ENCODE measurements around the gene MT3.

DNA sequence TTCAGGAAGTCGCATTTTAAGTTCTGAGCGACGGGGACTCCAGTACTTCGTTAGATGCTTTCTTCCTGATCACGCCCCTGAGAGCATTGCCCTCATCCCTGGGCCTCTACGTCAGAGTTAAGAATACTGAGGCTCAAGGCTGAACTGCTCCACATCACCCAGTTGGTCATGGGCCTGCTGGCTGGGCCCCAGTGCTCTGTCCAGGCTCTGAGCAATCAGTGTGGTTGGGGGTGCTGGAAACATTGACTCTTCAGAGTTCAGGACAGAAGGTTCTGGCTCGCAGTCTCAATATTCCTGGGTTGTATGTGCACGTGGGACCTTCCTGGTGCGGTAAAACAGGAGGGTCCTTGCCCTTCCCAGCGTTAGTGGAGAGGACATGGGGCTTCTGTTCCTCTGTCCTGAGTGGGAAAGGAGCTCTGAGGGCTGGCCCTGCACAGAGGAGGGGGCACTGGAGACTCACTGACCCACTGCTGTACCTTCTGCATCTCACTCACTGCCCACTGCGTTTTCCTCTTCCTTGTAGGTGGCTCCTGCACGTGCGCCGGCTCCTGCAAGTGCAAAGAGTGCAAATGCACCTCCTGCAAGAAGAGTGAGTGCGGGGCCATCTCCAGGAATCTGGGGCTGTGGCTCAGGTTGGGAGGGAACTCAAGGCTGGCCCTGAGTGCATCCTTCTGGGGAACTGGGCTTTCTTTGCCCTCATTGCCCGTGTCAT, 36.8 kb downstream of the MT3 start:
- TF ChIP-seq NFYB (CRISPR knock-in tag; conservative IDR thresholded peaks at IDR 0.05; ENCODE audit: low read depth) (no peak), ESRRA (CRISPR knock-in tag; IDR thresholded peaks at IDR 0.05; ENCODE audit: borderline replicate concordance) (no peak), JUN (CRISPR knock-in tag; IDR thresholded peaks at IDR 0.05) (no peak), TCF7 (CRISPR knock-in tag; IDR thresholded peaks at IDR 0.05; ENCODE audit: low read depth) (no peak)
- TF ChIP-seq, protein P1, sequence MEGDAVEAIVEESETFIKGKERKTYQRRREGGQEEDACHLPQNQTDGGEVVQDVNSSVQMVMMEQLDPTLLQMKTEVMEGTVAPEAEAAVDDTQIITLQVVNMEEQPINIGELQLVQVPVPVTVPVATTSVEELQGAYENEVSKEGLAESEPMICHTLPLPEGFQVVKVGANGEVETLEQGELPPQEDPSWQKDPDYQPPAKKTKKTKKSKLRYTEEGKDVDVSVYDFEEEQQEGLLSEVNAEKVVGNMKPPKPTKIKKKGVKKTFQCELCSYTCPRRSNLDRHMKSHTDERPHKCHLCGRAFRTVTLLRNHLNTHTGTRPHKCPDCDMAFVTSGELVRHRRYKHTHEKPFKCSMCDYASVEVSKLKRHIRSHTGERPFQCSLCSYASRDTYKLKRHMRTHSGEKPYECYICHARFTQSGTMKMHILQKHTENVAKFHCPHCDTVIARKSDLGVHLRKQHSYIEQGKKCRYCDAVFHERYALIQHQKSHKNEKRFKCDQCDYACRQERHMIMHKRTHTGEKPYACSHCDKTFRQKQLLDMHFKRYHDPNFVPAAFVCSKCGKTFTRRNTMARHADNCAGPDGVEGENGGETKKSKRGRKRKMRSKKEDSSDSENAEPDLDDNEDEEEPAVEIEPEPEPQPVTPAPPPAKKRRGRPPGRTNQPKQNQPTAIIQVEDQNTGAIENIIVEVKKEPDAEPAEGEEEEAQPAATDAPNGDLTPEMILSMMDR (IDR thresholded peaks at IDR 0.05): no peak
- TF ChIP-seq, protein P2, sequence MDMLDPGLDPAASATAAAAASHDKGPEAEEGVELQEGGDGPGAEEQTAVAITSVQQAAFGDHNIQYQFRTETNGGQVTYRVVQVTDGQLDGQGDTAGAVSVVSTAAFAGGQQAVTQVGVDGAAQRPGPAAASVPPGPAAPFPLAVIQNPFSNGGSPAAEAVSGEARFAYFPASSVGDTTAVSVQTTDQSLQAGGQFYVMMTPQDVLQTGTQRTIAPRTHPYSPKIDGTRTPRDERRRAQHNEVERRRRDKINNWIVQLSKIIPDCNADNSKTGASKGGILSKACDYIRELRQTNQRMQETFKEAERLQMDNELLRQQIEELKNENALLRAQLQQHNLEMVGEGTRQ (CRISPR knock-in tag; IDR thresholded peaks at IDR 0.05): no peak
- TF ChIP-seq, protein P3, sequence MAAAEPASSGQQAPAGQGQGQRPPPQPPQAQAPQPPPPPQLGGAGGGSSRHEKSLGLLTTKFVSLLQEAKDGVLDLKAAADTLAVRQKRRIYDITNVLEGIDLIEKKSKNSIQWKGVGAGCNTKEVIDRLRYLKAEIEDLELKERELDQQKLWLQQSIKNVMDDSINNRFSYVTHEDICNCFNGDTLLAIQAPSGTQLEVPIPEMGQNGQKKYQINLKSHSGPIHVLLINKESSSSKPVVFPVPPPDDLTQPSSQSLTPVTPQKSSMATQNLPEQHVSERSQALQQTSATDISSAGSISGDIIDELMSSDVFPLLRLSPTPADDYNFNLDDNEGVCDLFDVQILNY (CRISPR knock-in tag; IDR thresholded peaks at IDR 0.05): no peak
- TF ChIP-seq, protein P4, sequence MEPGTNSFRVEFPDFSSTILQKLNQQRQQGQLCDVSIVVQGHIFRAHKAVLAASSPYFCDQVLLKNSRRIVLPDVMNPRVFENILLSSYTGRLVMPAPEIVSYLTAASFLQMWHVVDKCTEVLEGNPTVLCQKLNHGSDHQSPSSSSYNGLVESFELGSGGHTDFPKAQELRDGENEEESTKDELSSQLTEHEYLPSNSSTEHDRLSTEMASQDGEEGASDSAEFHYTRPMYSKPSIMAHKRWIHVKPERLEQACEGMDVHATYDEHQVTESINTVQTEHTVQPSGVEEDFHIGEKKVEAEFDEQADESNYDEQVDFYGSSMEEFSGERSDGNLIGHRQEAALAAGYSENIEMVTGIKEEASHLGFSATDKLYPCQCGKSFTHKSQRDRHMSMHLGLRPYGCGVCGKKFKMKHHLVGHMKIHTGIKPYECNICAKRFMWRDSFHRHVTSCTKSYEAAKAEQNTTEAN (CRISPR knock-in tag; IDR thresholded peaks at IDR 0.05): no peak
